Measurements from ENCODE around the gene JTB. TPM values are rescaled to one million over a fixed set of nuclear protein-coding genes. Genes with fewer than 3 reads are reported as not detected.

The JTB gene
- total and polyA plus RNA-seq, 9 of the 15 experiments (the other 6 are each of a cell fraction or from before 2014, with no cell fraction given), result 24.7 to 308 (median 151) TPM

DNA sequence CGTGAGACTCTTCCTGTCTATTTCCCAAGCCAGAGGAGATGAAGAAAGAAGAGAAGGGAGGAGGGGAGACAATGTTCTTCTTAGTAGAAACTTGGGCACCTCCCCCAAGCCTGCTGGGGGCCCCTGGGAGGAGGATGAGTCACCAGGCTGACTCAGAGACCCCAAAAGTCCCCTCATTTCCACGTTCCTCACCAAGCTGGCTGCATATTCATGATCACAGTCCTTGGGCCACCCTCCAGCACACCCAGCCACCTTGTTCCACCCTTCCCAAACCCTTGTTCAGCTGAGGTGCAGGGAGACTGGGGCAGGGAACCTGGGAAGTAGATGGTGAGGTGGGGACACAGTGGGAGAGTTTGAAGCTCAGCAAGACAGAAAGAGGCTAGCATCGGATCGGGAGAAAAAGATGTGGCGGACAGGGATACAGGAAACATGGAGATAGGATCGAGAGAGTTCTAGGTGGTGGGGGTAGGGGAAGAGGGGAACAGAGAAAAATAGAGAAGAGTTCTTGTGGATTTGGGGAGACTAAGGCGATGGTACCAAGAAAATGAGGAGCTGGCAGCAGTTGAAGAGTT lies 8.0 kb upstream of the JTB start (continued):
- TF ChIP-seq HDAC8 (tag; IDR thresholded peaks at IDR 0.05), result no peak
- 0 out of 2 replicates have a peak, but pooled peaks have one; percentile 40 for TF ChIP-seq MTA1 (IDR thresholded peaks at IDR 0.05; ENCODE audit: borderline replicate concordance)
- TF ChIP-seq FOXP1 (CRISPR knock-in tag; IDR thresholded peaks at IDR 0.05), result no peak
- no peak for TF ChIP-seq ZNF217 (CRISPR knock-in tag; IDR thresholded peaks at IDR 0.05)
- no peak for TF ChIP-seq CHCHD3 (CRISPR knock-in tag; IDR thresholded peaks at IDR 0.05)
- no peak for TF ChIP-seq NFATC3 (IDR thresholded peaks at IDR 0.05)
- no peak for TF ChIP-seq CHD1 (IDR thresholded peaks at IDR 0.05; ENCODE audit: low read length)
- no peak for TF ChIP-seq ZSCAN29 (IDR thresholded peaks at IDR 0.05)
- no peak for TF ChIP-seq RBM17 (IDR thresholded peaks at IDR 0.05; ENCODE audit: borderline replicate concordance, low read depth, low read length)
- TF ChIP-seq, protein P1, sequence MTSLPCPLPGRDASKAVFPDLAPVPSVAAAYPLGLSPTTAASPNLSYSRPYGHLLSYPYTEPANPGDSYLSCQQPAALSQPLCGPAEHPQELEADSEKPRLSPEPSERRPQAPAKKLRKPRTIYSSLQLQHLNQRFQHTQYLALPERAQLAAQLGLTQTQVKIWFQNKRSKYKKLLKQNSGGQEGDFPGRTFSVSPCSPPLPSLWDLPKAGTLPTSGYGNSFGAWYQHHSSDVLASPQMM (CRISPR knock-in tag; IDR thresholded peaks at IDR 0.05), result no peak
- TF ChIP-seq ZNF121 (CRISPR knock-in tag; conservative IDR thresholded peaks at IDR 0.05), result no peak
- no peak for TF ChIP-seq ETV1 (tag; conservative IDR thresholded peaks at IDR 0.05; ENCODE audit: low read depth)
- no peak for TF ChIP-seq ZNF324 (CRISPR knock-in tag; IDR thresholded peaks at IDR 0.05)
- TF ChIP-seq, protein P2, sequence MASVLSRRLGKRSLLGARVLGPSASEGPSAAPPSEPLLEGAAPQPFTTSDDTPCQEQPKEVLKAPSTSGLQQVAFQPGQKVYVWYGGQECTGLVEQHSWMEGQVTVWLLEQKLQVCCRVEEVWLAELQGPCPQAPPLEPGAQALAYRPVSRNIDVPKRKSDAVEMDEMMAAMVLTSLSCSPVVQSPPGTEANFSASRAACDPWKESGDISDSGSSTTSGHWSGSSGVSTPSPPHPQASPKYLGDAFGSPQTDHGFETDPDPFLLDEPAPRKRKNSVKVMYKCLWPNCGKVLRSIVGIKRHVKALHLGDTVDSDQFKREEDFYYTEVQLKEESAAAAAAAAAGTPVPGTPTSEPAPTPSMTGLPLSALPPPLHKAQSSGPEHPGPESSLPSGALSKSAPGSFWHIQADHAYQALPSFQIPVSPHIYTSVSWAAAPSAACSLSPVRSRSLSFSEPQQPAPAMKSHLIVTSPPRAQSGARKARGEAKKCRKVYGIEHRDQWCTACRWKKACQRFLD (CRISPR knock-in tag; IDR thresholded peaks at IDR 0.05), result no peak
- TF ChIP-seq, protein P3, sequence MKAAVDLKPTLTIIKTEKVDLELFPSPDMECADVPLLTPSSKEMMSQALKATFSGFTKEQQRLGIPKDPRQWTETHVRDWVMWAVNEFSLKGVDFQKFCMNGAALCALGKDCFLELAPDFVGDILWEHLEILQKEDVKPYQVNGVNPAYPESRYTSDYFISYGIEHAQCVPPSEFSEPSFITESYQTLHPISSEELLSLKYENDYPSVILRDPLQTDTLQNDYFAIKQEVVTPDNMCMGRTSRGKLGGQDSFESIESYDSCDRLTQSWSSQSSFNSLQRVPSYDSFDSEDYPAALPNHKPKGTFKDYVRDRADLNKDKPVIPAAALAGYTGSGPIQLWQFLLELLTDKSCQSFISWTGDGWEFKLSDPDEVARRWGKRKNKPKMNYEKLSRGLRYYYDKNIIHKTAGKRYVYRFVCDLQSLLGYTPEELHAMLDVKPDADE (conservative IDR thresholded peaks at IDR 0.05; ENCODE audit: control insufficient read depth, low read depth, low read length), result no peak
- TF ChIP-seq ZNF253 (CRISPR knock-in tag; conservative IDR thresholded peaks at IDR 0.05), result no peak
- no peak for TF ChIP-seq ARHGAP35 (IDR thresholded peaks at IDR 0.05; ENCODE audit: partially characterized antibody)
- peak; percentile 96 for TF ChIP-seq JUND (IDR thresholded peaks at IDR 0.05; ENCODE audit: borderline replicate concordance, low read depth, low read length)
- TF ChIP-seq JUND (tag; IDR thresholded peaks at IDR 0.05; ENCODE audit: borderline replicate concordance, low read depth, low read length), result peak; percentile 90; the same call in 2 of the 3 replicates
- TF ChIP-seq, protein P4, sequence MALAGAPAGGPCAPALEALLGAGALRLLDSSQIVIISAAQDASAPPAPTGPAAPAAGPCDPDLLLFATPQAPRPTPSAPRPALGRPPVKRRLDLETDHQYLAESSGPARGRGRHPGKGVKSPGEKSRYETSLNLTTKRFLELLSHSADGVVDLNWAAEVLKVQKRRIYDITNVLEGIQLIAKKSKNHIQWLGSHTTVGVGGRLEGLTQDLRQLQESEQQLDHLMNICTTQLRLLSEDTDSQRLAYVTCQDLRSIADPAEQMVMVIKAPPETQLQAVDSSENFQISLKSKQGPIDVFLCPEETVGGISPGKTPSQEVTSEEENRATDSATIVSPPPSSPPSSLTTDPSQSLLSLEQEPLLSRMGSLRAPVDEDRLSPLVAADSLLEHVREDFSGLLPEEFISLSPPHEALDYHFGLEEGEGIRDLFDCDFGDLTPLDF (CRISPR knock-in tag; IDR thresholded peaks at IDR 0.05), result no peak
- TF ChIP-seq HNRNPLL (IDR thresholded peaks at IDR 0.05; ENCODE audit: low read depth, low read length, poor library complexity, severe bottlenecking), result no peak
- TF ChIP-seq MECOM (CRISPR knock-in tag; IDR thresholded peaks at IDR 0.05), result no peak
- TF ChIP-seq PHF20 (IDR thresholded peaks at IDR 0.05; ENCODE audit: partially characterized antibody), result no peak
- no peak for TF ChIP-seq SRSF1 (IDR thresholded peaks at IDR 0.05; ENCODE audit: low read depth, low read length)
- no peak for TF ChIP-seq HDAC6 (IDR thresholded peaks at IDR 0.05; ENCODE audit: low read depth, low read length)
- TF ChIP-seq ARID2 (IDR thresholded peaks at IDR 0.05), result 0 out of 2 replicates have a peak, but pooled peaks have one; percentile 50
- no peak for TF ChIP-seq FIP1L1 (IDR thresholded peaks at IDR 0.05; ENCODE audit: low read depth, low read length, poor library complexity, severe bottlenecking)
- TF ChIP-seq ZNF785 (CRISPR knock-in tag; IDR thresholded peaks at IDR 0.05), result no peak
